CD4-positive, alpha-beta T cell treated with Interleukin-21 for 1 hour (primary cell): ENCODE results near the gene RCBTB1.
"Not testable (repeated sequence)": the region's sequence is repeated elsewhere in the genome, so short reads cannot be mapped to it uniquely, and the experiment has no call there.

ENCODE experiments used
- DNase-seq: peaks from one replicate; pipeline ENCODE4 v3.0.0-alpha.2; 2020

RCBTB1 gene

DNA sequence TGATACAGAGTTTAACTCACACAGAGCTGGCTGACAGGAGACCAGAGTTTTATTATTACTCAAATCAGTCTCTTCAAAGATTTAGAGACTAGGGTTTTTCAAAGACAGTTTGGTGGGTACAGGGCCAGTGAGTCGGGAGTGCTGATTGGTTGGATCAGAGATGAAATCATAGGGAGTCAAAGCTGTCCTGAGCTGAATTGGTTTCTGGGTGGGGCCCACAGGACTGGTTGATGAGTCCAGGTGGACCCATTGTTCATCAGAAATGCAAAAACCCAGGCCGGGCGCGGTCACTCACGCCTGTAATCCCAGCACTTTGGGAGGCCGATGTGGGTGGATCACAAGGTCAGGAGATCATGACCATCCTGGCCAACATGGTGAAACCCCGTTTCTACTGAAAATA is 17.3 kb upstream of the RCBTB1 start:
- DNase-seq: not testable (repeated sequence)

DNA sequence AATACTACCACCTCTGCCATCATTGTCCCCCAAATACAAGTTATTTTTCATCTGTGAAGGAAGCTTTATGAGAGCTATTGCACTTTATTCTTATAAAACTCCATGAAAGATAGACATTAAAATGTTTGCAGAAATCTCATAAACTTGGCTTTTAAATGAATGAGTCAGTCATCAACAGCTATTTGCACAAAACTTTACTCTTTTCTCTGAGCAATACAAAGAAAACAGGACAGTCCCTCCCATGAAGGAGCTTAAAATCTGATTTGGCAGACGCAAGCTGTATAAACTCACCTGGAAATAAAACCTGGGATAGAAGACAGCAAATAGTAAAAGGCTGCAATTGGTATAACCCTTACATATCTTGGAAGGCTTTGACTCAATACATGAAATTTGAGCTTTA is 16.6 kb upstream of the RCBTB1 start:
- DNase-seq: no peak

GRCh38 chr13:49597043-49597641 is 11.8 kb upstream of the RCBTB1 start:
- no peak for DNase-seq

DNA sequence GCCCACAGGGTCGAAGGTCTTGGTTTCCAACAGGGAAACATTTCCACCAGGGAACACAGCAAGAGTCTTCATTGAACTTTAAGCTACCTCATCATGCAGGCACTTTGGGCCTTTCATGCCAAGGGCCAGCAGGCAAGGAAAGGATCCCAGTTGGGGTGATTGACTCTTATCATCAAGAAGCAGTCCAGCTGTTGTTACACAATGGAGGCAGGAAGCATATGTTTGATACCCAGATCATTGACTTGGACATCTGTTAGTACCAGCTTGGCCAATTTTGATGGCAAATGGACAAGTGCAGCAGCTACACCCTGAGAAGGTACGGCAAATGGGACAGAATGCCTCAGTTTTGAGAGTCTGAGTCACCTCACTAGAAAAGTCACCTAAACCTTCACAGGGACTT is 10.9 kb upstream of the RCBTB1 start:
- DNase-seq: no peak

DNA sequence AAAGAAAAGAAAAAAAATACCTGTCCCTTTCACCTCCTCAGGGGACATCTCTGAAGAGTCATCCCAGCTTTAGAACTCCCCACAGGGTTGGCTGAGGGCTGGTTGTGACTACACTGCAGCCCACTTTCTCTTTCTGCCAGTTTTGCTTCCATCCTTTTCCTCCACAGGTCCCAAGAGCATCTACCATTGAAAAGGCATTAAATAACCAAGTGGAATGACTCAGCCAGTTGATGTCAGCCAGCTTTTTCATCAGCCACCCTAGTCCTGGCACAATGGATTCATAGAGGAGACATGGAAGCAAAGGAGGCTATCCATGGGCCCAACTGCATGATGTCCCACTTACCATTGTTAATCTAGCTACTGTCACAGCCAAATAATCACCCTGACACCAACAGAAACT is 9.2 kb upstream of the RCBTB1 start:
- no peak for DNase-seq

DNA sequence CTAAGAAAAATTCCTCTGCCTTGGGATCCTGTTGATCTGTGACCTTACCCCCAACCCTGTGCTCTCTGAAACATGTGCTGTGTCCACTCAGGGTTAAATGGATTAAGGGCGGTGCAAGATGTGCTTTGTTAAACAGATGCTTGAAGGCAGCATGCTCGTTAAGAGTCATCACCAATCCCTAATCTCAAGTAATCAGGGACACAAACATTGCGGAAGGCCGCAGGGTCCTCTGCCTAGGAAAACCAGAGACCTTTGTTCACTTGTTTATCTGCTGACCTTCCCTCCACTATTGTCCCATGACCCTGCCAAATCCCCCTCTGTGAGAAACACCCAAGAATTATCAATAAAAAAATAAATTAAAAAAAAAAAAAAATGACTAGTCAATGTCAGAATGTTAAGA is 8.5 kb upstream of the RCBTB1 start:
- not testable (repeated sequence) for DNase-seq

GRCh38 chr13:49590714-49591113 is 5.4 kb upstream of the RCBTB1 start:
- not testable (repeated sequence) for DNase-seq

GRCh38 chr13:49587311-49587847 is 2.0 kb upstream of the RCBTB1 start:
- no peak for DNase-seq

DNA sequence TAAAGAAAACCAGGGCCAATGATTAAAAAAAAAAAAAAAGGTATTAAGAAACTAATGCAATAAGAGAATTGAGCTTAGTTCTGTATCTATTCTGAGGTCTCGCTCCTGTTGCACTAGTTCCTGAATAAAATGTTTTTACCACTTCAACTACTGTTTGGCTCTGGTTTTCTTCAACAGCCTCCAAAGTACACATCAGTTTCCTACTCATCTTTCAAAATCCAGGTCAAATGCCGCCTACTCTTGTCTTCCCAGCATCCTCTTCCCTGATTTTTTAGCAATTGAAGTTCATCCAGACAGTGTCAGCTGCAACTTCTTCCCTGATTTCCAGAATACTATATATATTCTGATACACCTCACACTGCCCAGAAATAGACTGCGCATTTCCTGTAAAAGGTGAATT is 1.4 kb upstream of the RCBTB1 start:
- no peak for DNase-seq

DNA sequence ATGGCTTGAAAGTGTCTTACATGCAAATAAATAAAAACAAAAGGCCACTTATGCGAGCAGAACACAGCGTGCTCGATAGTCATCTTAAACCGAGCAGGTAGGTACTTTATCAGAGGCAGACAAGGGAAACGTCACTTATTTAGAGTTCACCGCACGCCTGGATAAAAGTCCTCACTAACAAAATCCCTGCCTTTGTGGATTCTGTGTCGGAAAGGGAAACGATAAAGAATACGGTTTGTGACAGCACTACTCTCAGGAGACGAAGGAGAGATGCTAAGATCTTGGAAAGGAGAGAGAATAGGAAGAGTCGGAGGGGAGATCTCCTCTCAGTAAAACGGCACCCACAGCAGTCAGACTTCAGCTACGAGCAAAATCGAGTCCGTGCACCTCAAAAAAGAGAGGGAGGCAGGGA is 581 bp downstream of the RCBTB1 start:
- peak; percentile 15 for DNase-seq

DNA sequence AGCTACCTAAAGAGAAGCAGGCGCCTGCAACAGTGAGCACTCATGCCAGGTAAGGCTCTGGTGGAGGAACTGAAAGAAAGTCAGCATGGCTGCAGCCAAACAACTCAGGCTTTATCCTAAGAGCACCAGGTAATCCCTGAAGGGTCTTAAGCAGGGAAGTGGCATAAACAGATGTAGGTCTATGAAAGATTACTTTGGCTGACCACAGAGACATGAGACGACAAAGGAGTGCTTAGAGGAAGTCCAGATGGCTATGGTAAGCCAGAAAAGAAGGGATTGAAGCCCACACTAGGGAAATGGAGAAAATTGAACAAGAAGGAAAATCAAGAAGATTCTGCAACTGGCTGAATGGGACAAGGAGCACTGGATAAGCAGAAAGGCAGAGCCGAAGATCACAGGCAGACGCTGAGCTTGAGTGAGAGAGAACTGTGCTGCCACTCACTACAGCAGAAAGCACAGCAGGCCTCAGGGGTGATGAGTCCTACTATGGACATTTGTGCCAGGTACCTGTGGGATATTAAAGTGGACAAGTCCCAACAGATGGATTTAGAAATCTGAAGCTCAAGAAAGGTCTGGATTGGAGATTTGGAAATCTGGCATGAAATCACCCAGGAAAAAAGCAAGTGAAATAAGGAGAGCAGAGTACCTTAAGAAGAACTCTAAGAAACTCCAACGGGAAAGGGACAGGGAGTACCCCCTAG is 4.2 kb downstream of the RCBTB1 start:
- DNase-seq: no peak

DNA sequence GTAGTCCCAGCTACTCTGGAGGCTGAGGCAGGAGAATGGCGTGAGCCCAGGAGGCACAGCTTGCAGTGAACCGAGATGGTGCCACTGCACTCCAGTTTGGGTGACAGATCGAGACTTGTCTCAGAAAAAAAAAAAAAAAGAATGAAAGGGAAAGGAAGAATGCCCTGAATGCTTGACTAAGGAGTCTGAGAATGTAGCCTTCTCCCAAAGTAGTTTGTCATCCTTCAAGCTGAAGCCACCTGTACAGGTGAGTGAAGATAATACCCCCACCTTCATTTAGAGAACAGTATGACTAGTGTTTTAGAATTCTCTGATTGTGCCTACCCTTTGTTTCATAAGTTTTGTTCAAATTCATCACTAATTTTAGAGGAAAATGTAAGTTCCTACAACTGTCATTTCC is 5.9 kb downstream of the RCBTB1 start:
- no peak for DNase-seq

DNA sequence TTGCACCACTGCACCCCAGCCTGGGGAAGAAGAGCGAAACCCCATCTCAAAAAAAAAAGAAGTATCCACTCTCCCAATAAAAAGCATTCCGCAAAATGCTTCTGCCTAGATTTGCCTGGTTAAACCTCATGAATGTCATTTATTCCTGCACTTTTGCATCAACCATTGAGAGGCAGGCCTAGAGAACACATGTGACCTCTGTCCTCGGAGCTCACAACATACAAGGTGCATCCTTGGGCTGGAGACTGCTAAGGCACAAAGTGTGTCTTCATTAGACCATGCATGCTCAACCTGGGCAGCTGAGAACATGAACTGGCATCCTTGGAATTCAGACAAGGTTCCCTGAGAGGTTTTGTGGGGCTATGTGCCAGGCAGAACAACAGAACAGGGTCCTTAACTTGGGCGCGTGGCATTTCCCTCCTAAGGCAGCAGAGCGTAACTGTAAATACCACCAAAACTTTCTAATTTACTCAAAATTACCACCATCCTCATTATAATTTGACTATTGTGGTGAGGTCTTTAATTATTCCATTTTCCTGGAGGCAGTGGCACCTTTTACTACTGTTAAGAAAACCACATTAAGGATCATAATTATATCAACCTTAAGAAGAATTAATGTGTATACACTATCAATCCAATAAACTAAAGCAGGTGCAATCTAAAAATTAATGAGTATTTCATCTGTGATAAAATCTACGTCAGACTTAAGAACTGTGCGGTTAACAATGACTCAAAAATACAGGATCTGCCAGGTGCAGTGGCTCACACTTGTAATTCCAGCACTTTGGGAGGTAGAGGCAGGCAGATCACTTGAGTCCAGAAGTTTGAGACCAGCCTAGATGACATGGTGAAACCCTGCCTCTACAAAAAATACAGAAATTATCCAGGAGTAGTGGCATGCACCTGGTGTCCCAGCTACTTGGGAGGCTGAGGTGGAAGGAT is 13.8 kb downstream of the RCBTB1 start:
- DNase-seq: no peak

DNA sequence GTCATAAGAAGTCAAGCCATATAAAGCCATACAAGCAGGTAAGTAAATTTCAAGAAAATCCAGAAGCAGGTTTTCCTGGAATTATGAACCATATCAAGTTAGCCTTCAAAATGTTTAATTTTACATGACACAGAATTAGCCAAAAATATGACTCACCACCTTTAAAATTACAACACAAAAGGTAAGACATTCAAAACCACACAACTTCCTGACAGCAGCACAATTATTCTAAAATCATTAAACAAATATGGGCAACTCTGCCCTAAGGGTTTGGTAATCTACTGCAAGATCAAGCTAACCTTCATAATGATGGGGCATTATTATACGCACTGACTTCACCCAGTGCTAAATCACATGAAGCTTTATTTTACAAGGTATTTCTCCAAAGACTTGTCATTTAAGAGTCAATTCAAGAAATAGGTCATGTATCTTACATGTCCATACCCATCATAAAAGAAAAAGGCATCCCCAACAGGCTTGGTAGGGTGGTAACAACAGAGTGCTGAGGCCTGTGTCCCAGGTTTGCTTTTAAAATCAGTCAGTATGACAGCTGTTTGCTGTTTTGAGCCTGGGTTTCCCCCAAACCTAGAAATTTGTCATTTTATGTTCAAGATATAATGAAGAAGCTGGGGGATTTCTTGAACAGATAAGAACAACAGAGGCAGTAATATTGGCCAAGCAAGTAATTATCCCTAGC is 15.2 kb downstream of the RCBTB1 start:
- DNase-seq: peak; percentile 14

DNA sequence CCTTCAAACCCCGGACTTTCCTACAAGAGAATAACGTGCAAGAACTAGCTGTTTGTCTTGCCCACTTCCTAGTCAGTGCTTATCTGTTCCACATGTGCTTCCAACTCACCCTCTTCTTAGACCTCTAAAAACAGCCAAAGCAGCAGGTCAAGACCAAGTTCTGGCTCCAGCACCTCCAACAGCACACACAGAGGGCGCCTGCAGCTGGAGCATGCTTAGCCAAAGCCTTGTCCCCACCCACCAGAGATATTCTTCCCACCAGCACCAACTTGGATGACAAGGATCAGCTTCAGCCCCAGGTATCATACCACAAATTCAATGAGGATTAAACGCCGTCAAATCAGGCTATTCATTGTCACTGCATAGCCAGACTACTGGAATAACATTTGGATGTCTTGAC is 17.9 kb downstream of the RCBTB1 start:
- no peak for DNase-seq

GRCh38 chr13:49566461-49566860 is 18.9 kb downstream of the RCBTB1 start:
- no peak for DNase-seq

GRCh38 chr13:49565461-49565860 is 19.9 kb downstream of the RCBTB1 start:
- not testable (repeated sequence) for DNase-seq

- DNase-seq: no peak
Observed at GRCh38 chr13:49563516-49563915, 21.8 kb downstream of the RCBTB1 start.

DNA sequence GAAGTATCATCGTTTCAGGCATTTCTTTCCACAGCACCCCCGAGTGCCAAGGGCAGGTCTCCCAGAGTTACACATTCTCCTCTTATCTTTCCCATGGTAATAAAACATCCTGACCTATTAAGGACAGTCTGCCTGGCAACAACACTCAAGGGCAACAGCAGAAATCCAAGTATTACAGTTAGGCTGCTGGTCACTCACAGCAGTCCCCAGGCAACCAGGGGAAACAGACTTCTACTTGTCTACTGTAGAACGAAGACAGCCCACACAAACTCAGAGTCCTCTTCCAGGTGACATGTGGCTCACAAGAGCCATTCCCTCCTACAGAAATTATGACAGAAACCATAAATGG is 24.3 kb downstream of the RCBTB1 start:
- no peak for DNase-seq

GRCh38 chr13:49560270-49561061 is 24.9 kb downstream of the RCBTB1 start:
- DNase-seq: no peak

- no peak for DNase-seq
Observed at GRCh38 chr13:49559006-49559405, 26.4 kb downstream of the RCBTB1 start.

GRCh38 chr13:49554387-49554786 is 31.0 kb downstream of the RCBTB1 start:
- no peak for DNase-seq
